Measurements from ENCODE around the gene RPS2. TPM values are rescaled to one million over a fixed set of nuclear protein-coding genes. Genes with fewer than 3 reads are reported as not detected.

Gene RPS2
- total and polyA plus RNA-seq, 2 of the 8 experiments (the other 6 are each of a cell fraction or from before 2014, with no cell fraction given), result 4,042 to 16,783 TPM

DNA sequence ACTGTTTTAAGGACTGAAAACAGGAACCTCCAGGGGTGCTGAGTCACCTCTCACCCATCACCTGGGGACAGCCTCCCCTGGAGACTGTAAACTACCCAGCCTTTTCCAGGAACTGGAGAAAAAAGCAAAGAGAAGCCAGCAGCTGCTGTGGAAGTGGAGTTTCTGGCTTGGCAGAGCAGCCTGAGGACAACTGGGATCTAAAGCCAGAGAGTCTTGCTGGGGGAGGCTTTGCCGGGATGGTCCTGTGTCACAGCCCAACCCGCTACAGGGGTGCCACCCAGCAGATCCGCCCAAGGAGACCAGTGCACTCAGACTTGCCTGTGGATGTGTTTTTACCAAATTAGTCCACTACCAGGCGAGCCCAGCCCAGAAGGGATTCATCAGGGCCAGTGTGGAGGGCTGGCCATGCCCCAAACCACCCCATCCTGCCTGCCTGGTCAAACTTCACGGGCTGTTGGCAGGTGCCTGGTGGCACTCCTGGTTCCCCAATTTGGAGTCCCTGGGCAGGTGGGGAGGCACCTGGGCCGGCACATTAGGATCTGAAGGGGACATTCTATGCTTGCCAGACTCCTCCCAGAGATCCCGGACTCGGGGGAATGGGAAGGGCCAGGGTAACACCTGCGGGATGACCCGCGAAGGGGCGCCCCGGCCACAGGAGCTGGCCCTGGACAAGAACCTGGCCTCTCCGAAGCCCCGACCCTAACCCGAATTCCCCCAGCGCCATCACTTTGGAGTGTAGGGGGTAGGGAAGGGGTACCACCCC lies 22.4 kb downstream of the RPS2 start (continued):
- TF ChIP-seq BCL11A (IDR thresholded peaks at IDR 0.05; ENCODE audit: low read depth in 2 of 2, low read length in 2 of 2) (no peak), EZH2 (IDR thresholded peaks at IDR 0.05; ENCODE audit: low read depth, low read length, severe bottlenecking) (no peak), POLR2AphosphoS5 (IDR thresholded peaks at IDR 0.05; ENCODE audit: low read depth, low read length) (no peak), POLR2A (IDR thresholded peaks at IDR 0.05; ENCODE audit: control extremely low read depth in 1 of 2, low read depth in 2 of 2, low read length in 2 of 2) (no peak; a peak in 1 of 3 replicates), SAP30 (IDR thresholded peaks at IDR 0.05; ENCODE audit: insufficient read depth, insufficient replicate concordance, low read length) (no peak)

Measured in H1 (cell line).